ENCODE results near the gene MEGF11.

DNA sequence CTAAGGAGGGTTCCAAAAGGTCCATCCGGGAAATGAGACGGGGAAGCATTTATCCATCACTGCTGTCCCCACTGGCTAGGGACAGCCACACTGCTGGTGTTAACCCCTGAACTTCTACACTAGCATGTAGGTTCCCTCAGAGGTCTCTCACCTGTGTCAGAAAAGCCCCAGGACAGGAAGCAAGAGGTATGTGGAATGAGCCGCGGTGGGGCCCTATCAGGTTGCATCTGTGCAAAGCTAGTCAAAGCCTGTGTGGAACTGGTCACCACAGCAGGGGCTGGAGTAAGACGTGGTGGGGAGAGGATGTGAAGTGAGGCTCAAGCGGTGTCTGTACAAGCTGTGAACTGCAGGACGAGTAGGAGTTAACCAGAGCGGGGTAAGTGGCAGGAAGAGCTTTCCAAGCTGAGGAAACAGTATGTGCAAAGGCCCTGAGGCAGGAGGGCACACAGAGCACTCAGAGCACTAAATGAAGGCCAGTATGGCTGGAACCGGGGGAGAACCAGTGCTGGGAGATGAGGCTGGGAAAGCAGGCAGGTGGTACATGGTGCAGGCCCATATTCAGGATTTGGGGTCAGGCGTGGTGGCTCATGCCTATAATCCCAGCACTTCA, 57.8 kb downstream of the MEGF11 start:
- TF ChIP-seq, protein P1, sequence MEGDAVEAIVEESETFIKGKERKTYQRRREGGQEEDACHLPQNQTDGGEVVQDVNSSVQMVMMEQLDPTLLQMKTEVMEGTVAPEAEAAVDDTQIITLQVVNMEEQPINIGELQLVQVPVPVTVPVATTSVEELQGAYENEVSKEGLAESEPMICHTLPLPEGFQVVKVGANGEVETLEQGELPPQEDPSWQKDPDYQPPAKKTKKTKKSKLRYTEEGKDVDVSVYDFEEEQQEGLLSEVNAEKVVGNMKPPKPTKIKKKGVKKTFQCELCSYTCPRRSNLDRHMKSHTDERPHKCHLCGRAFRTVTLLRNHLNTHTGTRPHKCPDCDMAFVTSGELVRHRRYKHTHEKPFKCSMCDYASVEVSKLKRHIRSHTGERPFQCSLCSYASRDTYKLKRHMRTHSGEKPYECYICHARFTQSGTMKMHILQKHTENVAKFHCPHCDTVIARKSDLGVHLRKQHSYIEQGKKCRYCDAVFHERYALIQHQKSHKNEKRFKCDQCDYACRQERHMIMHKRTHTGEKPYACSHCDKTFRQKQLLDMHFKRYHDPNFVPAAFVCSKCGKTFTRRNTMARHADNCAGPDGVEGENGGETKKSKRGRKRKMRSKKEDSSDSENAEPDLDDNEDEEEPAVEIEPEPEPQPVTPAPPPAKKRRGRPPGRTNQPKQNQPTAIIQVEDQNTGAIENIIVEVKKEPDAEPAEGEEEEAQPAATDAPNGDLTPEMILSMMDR (IDR thresholded peaks at IDR 0.05; ENCODE audit: insufficient read depth, low read length), result no peak
- TF ChIP-seq POLR2AphosphoS5 (IDR thresholded peaks at IDR 0.05; ENCODE audit: low read depth), result no peak
- TF ChIP-seq, protein P2, sequence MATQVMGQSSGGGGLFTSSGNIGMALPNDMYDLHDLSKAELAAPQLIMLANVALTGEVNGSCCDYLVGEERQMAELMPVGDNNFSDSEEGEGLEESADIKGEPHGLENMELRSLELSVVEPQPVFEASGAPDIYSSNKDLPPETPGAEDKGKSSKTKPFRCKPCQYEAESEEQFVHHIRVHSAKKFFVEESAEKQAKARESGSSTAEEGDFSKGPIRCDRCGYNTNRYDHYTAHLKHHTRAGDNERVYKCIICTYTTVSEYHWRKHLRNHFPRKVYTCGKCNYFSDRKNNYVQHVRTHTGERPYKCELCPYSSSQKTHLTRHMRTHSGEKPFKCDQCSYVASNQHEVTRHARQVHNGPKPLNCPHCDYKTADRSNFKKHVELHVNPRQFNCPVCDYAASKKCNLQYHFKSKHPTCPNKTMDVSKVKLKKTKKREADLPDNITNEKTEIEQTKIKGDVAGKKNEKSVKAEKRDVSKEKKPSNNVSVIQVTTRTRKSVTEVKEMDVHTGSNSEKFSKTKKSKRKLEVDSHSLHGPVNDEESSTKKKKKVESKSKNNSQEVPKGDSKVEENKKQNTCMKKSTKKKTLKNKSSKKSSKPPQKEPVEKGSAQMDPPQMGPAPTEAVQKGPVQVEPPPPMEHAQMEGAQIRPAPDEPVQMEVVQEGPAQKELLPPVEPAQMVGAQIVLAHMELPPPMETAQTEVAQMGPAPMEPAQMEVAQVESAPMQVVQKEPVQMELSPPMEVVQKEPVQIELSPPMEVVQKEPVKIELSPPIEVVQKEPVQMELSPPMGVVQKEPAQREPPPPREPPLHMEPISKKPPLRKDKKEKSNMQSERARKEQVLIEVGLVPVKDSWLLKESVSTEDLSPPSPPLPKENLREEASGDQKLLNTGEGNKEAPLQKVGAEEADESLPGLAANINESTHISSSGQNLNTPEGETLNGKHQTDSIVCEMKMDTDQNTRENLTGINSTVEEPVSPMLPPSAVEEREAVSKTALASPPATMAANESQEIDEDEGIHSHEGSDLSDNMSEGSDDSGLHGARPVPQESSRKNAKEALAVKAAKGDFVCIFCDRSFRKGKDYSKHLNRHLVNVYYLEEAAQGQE (IDR thresholded peaks at IDR 0.05; ENCODE audit: insufficient replicate concordance, low read depth), result no peak
- no peak for TF ChIP-seq GABPA (IDR thresholded peaks at IDR 0.05; ENCODE audit: low read depth)
- TF ChIP-seq SPI1 (IDR thresholded peaks at IDR 0.05; ENCODE audit: borderline replicate concordance, low read depth), result no peak
